Lower leg skin (tissue), 3 donors: ENCODE measurements around the gene MELK.

ENCODE experiments used
- POLR2A ChIP-seq, 2 donors: fragments of 450-650 bp; IDR thresholded peaks; one replicate each; pipeline ENCODE4 v1.6.1; 2016 to 2017; ENCODE audit warnings: antibody characterized with exemption in 2 of 2, mild to moderate bottlenecking in 1 of 2, moderate library complexity in 1 of 2
- TF ChIP-seq, protein P1 (sequence below), 3 donors: fragments of 450-650 bp; IDR thresholded peaks; one replicate each; pipeline ENCODE4 v1.5.1; 2016; ENCODE audit warnings: antibody characterized with exemption in 3 of 3, mild to moderate bottlenecking in 3 of 3, moderate library complexity in 2 of 3

DNA sequence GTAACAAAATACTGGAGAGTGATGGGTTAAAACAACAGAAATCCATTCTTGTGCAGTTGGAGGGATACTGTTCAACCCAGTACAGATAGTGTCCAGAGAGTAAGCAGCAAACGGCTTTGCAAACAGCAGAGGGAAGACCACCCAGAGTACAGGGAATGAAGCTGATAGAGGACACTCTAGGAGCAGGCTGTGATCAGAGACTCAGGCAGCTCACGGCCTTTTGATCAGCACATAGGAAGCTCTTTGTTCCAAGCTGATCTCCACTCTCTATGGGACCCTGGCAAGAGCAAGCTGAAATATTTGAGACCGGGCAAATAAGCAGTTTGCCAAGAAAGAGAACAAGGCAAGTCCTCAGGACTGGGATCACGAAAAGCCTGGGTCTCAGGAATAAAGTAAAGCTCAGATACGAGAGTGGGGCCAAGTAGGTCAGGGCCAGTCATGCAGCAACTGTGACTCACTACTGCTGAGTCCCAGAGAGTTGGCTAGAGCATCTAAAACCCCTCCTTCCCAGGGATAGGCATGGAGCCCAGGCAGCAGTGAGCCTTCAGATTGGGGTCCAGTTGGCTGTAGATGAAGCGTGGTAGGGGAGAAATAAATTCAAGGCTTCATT lies 52.4 kb downstream of the MELK start:
- TF ChIP-seq, protein P1, sequence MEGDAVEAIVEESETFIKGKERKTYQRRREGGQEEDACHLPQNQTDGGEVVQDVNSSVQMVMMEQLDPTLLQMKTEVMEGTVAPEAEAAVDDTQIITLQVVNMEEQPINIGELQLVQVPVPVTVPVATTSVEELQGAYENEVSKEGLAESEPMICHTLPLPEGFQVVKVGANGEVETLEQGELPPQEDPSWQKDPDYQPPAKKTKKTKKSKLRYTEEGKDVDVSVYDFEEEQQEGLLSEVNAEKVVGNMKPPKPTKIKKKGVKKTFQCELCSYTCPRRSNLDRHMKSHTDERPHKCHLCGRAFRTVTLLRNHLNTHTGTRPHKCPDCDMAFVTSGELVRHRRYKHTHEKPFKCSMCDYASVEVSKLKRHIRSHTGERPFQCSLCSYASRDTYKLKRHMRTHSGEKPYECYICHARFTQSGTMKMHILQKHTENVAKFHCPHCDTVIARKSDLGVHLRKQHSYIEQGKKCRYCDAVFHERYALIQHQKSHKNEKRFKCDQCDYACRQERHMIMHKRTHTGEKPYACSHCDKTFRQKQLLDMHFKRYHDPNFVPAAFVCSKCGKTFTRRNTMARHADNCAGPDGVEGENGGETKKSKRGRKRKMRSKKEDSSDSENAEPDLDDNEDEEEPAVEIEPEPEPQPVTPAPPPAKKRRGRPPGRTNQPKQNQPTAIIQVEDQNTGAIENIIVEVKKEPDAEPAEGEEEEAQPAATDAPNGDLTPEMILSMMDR (IDR thresholded peaks at IDR 0.05), result no peak
- no peak for TF ChIP-seq POLR2A (IDR thresholded peaks at IDR 0.05)
